GM12873 (cell line): ENCODE measurements around the gene DNAH1.

ENCODE experiments used
- TF ChIP-seq, protein P1 (sequence below): IDR thresholded peaks from 2 replicates; pipeline ENCODE4 v1.5.1; 2012; ENCODE audit warnings: low read depth, mild to moderate bottlenecking, moderate library complexity, low read length, control low read depth; ENCODE audit not compliant: insufficient read depth; ENCODE audit errors: missing control alignments

DNAH1 gene

DNA sequence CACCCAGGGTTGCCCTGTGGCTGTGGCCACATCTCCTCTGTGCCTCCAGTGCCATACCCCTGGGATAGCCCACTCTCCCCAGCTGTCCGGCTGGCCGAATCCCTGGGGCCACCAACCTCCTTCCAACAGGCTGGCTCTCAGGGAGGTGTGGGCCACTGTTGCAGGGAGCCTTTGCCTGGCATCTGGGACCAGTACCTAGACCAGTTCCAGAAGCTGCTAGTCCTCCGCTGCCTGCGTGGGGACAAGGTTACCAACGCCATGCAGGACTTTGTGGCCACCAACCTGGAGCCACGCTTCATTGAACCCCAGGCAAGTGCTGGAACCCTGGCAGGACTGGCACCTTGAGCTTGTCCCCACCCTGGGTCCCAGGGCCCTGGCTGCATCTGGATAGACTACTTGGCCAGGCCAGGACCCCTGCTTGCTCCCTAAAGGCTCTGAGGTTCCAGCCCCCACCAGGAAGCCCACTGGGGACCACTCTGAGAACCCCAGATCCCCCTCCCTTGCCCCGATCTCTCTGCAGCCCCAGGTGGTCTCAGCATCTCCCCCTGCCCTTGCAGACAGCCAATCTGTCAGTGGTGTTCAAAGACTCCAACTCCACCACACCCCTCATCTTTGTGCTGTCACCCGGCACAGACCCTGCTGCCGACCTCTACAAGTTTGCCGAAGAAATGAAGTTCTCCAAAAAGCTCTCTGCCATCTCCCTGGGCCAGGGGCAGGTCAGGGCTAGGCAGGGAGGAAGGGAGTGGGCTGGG lies 78.8 kb downstream of the DNAH1 start:
- TF ChIP-seq, protein P1, sequence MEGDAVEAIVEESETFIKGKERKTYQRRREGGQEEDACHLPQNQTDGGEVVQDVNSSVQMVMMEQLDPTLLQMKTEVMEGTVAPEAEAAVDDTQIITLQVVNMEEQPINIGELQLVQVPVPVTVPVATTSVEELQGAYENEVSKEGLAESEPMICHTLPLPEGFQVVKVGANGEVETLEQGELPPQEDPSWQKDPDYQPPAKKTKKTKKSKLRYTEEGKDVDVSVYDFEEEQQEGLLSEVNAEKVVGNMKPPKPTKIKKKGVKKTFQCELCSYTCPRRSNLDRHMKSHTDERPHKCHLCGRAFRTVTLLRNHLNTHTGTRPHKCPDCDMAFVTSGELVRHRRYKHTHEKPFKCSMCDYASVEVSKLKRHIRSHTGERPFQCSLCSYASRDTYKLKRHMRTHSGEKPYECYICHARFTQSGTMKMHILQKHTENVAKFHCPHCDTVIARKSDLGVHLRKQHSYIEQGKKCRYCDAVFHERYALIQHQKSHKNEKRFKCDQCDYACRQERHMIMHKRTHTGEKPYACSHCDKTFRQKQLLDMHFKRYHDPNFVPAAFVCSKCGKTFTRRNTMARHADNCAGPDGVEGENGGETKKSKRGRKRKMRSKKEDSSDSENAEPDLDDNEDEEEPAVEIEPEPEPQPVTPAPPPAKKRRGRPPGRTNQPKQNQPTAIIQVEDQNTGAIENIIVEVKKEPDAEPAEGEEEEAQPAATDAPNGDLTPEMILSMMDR, result no peak

DNA sequence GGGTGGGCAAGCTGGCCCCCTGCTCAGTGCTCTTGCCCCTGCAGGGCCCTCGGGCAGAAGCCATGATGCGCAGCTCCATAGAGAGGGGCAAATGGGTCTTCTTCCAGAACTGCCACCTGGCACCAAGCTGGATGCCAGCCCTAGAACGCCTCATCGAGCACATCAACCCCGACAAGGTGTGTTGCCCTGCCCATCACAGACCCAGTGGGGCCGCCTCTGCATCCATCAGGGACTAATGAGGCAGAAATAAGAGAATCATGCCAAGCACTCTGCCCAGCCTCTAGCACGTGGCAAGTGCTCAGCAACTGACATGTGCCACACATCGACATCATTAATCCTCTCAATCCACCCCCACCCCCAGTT lies 79.4 kb downstream of the DNAH1 start:
- TF ChIP-seq, protein P1, result no peak

DNA sequence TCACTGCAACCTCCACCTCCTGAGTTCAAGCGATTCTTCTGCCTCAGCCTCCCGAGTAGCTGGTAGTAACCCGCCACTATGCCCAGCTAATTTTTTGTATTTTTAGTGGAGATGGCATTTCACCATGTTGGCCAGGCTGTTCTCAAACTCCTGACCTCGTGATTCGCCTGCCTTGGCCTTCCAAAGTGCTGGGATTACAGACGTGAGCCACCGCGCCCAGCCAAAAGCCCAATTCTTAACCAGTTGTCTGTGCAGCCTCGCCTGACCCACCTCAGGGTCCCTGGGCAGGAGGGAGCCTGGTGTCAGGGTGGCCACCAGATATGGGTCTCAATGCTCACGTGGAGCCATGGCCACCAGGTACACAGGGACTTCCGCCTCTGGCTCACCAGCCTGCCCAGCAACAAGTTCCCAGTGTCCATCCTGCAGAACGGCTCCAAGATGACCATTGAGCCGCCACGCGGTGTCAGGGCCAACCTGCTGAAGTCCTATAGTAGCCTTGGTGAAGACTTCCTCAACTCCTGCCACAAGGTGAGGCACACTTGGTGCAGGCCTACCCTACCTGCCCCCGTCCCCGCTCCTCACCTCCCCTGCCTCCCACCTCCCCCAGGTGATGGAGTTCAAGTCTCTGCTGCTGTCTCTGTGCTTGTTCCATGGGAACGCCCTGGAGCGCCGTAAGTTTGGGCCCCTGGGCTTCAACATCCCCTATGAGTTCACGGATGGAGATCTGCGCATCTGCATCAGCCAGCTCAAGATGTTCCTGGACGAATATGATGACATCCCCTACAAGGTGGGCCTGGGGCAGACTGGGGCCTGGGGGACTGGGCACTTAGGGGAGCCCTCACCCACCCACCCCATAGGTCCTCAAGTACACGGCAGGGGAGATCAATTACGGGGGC lies 80.1 kb downstream of the DNAH1 start:
- TF ChIP-seq, protein P1, result no peak

DNA sequence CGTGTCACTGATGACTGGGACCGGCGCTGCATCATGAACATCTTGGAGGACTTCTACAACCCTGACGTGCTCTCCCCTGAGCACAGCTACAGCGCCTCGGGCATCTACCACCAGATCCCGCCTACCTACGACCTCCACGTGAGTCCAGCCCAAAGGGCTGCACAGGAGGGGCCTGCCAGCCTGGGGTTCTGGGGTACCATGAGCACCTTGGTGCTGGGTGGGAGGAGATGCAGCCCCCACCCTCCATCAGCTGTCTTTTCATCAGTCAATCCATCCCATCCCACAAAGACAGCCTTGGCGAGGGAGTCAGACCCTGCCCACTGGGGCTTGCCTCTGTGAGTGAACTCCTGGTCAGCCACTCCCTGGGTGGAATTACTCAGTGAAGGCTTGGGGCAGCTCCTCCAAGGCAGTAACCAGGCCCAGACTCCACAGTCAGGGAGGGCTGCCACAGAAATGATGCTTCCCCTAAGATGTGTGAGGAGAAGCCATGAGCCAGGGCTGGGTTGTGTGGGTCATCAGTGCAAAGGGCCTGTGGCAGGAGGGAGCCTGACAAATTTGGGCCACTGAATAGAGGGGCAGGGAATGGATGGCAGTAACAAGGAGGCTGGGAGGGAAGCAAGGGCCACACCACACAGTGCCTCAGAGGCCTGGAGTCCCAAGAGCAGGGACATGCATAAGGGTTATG lies 80.9 kb downstream of the DNAH1 start:
- TF ChIP-seq, protein P1, result no peak

DNA sequence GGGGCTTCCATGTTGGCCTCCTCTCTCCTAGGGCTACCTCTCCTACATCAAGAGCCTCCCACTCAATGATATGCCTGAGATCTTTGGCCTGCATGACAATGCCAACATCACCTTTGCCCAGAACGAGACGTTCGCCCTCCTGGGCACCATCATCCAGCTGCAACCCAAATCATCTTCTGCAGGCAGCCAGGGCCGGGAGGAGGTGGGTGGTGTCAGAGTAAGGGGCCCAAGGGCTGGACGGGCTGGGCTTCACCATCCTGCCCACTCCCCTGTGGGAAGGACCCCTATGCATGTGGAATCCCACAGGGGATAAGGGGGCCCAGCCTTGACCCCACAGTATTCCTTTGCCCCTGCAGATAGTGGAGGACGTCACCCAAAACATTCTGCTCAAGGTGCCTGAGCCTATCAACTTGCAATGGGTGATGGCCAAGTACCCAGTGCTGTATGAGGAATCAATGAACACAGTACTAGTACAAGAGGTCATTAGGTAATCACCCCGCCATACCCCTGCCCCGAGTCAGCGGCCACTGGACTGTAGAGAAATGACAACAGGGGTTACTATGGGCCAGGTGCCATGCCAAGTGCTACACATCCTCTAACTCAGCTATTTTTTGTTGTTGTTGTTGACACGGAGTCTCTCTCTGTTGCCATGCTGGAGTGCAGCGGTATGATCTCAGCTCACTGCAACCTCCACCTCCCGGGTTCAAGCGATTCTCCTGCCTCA lies 81.7 kb downstream of the DNAH1 start:
- TF ChIP-seq, protein P1, result no peak

DNA sequence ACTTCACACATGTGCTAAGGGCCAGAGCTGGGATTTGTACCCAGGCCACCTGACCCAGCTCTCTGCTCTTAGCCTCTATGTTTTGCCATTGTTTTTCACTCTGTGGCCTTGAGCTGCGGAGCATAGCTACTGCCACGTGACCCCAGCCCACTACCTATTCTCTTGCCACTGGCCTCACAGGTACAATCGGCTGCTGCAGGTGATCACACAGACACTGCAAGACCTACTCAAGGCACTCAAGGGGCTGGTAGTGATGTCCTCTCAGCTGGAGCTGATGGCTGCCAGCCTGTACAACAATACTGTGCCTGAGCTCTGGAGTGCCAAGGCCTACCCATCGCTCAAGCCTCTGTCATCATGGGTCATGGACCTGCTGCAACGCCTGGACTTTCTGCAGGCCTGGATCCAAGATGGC lies 82.6 kb downstream of the DNAH1 start:
- TF ChIP-seq, protein P1, result no peak
